Fibroblast of lung (primary cell): ENCODE measurements around the gene MPPE1.

Experiments used
- EZH2 ChIP-seq: IDR thresholded peaks from 2 replicates; pipeline ENCODE4 v1.5.1; 2012; ENCODE audit warnings: low read length, control low read depth, mild to moderate bottlenecking; ENCODE audit errors: missing control alignments
- TF ChIP-seq, protein P1 (sequence below), 2 donors: IDR thresholded peaks in 1 of 2; conservative IDR thresholded peaks in 1 of 2; 1 replicate in 1 of 2; 2 replicates in 1 of 2; pipeline ENCODE4 v1.5.1; 2011 to 2012; ENCODE audit warnings: low read length in 2 of 2, control low read depth in 1 of 2, inconsistent platforms in 1 of 2, low read depth in 1 of 2, mild to moderate bottlenecking in 1 of 2

DNA sequence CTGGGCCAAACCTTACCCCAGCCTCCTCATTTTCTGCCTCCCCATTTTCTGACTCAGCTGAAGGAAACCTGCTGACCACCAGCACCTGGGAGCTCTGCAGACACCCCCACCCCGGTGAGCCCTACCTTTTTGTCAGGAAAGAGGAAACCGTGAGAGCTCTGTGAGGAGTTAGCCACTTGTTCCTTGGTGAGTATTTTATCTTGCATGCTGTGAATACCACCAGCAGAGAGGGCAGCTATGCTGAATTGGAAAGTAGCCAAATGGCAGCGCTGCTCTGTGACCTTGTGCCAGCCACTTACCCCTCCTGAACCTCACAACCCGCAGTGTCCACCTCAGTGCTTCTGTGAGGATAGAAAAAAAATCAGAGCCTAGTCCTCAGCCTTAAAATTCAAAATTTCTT lies 2.5 kb downstream of the MPPE1 start:
- TF ChIP-seq, protein P1, sequence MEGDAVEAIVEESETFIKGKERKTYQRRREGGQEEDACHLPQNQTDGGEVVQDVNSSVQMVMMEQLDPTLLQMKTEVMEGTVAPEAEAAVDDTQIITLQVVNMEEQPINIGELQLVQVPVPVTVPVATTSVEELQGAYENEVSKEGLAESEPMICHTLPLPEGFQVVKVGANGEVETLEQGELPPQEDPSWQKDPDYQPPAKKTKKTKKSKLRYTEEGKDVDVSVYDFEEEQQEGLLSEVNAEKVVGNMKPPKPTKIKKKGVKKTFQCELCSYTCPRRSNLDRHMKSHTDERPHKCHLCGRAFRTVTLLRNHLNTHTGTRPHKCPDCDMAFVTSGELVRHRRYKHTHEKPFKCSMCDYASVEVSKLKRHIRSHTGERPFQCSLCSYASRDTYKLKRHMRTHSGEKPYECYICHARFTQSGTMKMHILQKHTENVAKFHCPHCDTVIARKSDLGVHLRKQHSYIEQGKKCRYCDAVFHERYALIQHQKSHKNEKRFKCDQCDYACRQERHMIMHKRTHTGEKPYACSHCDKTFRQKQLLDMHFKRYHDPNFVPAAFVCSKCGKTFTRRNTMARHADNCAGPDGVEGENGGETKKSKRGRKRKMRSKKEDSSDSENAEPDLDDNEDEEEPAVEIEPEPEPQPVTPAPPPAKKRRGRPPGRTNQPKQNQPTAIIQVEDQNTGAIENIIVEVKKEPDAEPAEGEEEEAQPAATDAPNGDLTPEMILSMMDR (conservative IDR thresholded peaks at IDR 0.05 in 1 of 2, IDR thresholded peaks at IDR 0.05 in 1 of 2; ENCODE audit: low read depth in 1 of 2, low read length in 2 of 2): no peak
- TF ChIP-seq EZH2: no peak
